Measurements from ENCODE around the gene CXCL10.

CXCL10 gene

GRCh38 chr4:76022677-76023076, 620 bp downstream of the CXCL10 start:
- H2BK15ac ChIP-seq (ENCODE audit: low read length), result no peak overlapping the region
- no peak overlapping the region for H2BK120ac ChIP-seq (ENCODE audit: low read depth, low read length)
- no peak overlapping the region for H3K4ac ChIP-seq (ENCODE audit: low read length)
- no peak overlapping the region for H3K18ac ChIP-seq (ENCODE audit: low read length)
- H2AFZ ChIP-seq (ENCODE audit: low read length), result no peak overlapping the region
- H3K27me3 ChIP-seq (ENCODE audit: control insufficient read depth in 3 of 3, insufficient read depth in 3 of 3, low read depth in 1 of 3, low read length in 3 of 3), result peaks cover 0 to 31% (median 0%) of the 10 kb centered on the region in 3 experiments
- no peak overlapping the region for H2BK5ac ChIP-seq (ENCODE audit: low read length)
- H3K4me2 ChIP-seq (ENCODE audit: insufficient read depth, low read length, poor library complexity, severe bottlenecking), result no peak overlapping the region
- no peaks in the 10 kb centered on the region for H3K79me1 ChIP-seq (ENCODE audit: low read depth, low read length)
- WGBS, 2 donors (ENCODE audit: extremely low coverage in 2 of 2, insufficient read length in 2 of 2, insufficient replicate concordance in 1 of 2), result no CpG with 5 or more reads among the region's 2 CpGs
- H3K23ac ChIP-seq (ENCODE audit: low read depth, low read length, poor library complexity), result no peak overlapping the region
- no peak overlapping the region for H3K9ac ChIP-seq (ENCODE audit: low read depth, low read length, poor library complexity)
- no peak overlapping the region for H3K4me3 ChIP-seq (ENCODE audit: low read length in 2 of 2)
- no peaks in the 10 kb centered on the region for H3K36me3 ChIP-seq (replicated peaks in 1 of 2; ENCODE audit: control insufficient read depth in 2 of 2, insufficient read depth in 2 of 2, low read length in 2 of 2)
- H4K8ac ChIP-seq (ENCODE audit: low read depth, low read length), result no peak overlapping the region
- no peaks in the 10 kb centered on the region for H3K4me1 ChIP-seq (ENCODE audit: control insufficient read depth in 2 of 2, insufficient read depth in 1 of 2, low read depth in 1 of 2, low read length in 2 of 2)
- no peak overlapping the region for H3K27ac ChIP-seq (replicated peaks; ENCODE audit: low read length)
- H2BK12ac ChIP-seq (ENCODE audit: low read length), result no peak overlapping the region
- H3K9me3 ChIP-seq (replicated peaks in 1 of 2; ENCODE audit: control insufficient read depth in 2 of 2, insufficient read depth in 1 of 2, low read depth in 1 of 2, low read length in 2 of 2), result no peaks in the 10 kb centered on the region
- no peak overlapping the region for H4K91ac ChIP-seq (ENCODE audit: low read depth, low read length, poor library complexity)
- no peak overlapping the region for H3K14ac ChIP-seq (ENCODE audit: low read length)
- DNase-seq (ENCODE audit: low spot score), result no peak
- no peak overlapping the region for H2AK5ac ChIP-seq (ENCODE audit: low read depth, low read length)

DNA sequence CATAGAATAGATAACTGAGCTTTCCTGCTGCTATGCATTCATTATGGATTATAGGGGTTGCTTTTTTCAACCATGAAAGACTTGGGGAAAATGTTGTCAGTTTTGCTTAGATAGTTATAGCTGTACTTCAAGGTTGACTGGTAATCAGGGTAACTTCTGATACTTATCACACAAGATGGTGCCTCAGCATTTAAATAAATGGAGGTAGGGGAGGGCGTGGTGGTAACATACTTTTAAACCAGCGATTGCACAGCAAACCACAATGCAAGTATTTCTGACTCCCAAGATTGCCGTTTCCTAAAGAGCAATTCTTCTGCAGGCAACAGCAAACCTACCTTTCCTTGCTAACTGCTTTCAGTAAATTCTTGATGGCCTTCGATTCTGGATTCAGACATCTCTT, 1.3 kb downstream of the CXCL10 start:
- no peak overlapping the region for H2AK5ac ChIP-seq (ENCODE audit: low read depth, low read length)
- H4K91ac ChIP-seq (ENCODE audit: low read depth, low read length, poor library complexity), result no peak overlapping the region
- H3K14ac ChIP-seq (ENCODE audit: low read length), result no peak overlapping the region
- no CpG with 5 or more reads among the region's 4 CpGs for WGBS, 2 donors (ENCODE audit: extremely low coverage in 2 of 2, insufficient read length in 2 of 2, insufficient replicate concordance in 1 of 2)
- no peak overlapping the region for H4K8ac ChIP-seq (ENCODE audit: low read depth, low read length)
- H3K4me1 ChIP-seq (ENCODE audit: control insufficient read depth in 2 of 2, insufficient read depth in 1 of 2, low read depth in 1 of 2, low read length in 2 of 2), result no peaks in the 10 kb centered on the region
- H2BK12ac ChIP-seq (ENCODE audit: low read length), result no peak overlapping the region
- no peaks in the 10 kb centered on the region for H3K36me3 ChIP-seq (replicated peaks in 1 of 2; ENCODE audit: control insufficient read depth in 2 of 2, insufficient read depth in 2 of 2, low read length in 2 of 2)
- peaks cover 0 to 31% (median 0%) of the 10 kb centered on the region in 3 experiments for H3K27me3 ChIP-seq (ENCODE audit: control insufficient read depth in 3 of 3, insufficient read depth in 3 of 3, low read depth in 1 of 3, low read length in 3 of 3)
- H3K9ac ChIP-seq (ENCODE audit: low read depth, low read length, poor library complexity), result no peak overlapping the region
- no peaks in the 10 kb centered on the region for H3K9me3 ChIP-seq (replicated peaks in 1 of 2; ENCODE audit: control insufficient read depth in 2 of 2, insufficient read depth in 1 of 2, low read depth in 1 of 2, low read length in 2 of 2)
- H3K4ac ChIP-seq (ENCODE audit: low read length), result no peak overlapping the region
- no peak overlapping the region for H3K4me3 ChIP-seq (ENCODE audit: low read length in 2 of 2)
- no peak overlapping the region for H2BK15ac ChIP-seq (ENCODE audit: low read length)
- no peaks in the 10 kb centered on the region for H3K79me1 ChIP-seq (ENCODE audit: low read depth, low read length)
- no peak overlapping the region for H3K18ac ChIP-seq (ENCODE audit: low read length)
- H2AFZ ChIP-seq (ENCODE audit: low read length), result no peak overlapping the region
- no peak for DNase-seq (ENCODE audit: low spot score)
- H3K4me2 ChIP-seq (ENCODE audit: insufficient read depth, low read length, poor library complexity, severe bottlenecking), result no peak overlapping the region
- no peak overlapping the region for H2BK120ac ChIP-seq (ENCODE audit: low read depth, low read length)
- no peak overlapping the region for H3K23ac ChIP-seq (ENCODE audit: low read depth, low read length, poor library complexity)
- H2BK5ac ChIP-seq (ENCODE audit: low read length), result no peak overlapping the region
- H3K27ac ChIP-seq (replicated peaks; ENCODE audit: low read length), result no peak overlapping the region

- Histone ChIP-seq H3K4me2 (ENCODE audit: insufficient read depth, low read length, poor library complexity, severe bottlenecking) (no peak overlapping the region), H2BK5ac (ENCODE audit: low read length) (no peak overlapping the region), H3K4ac (ENCODE audit: low read length) (no peak overlapping the region), H3K36me3 (replicated peaks in 1 of 2; ENCODE audit: control insufficient read depth in 2 of 2, insufficient read depth in 2 of 2, low read length in 2 of 2) (no peaks in the 10 kb centered on the region), H2AFZ (ENCODE audit: low read length) (no peak overlapping the region), H3K79me1 (ENCODE audit: low read depth, low read length) (no peaks in the 10 kb centered on the region), H3K27me3 (ENCODE audit: control insufficient read depth in 3 of 3, insufficient read depth in 3 of 3, low read depth in 1 of 3, low read length in 3 of 3) (no peaks in the 10 kb centered on the region), H3K4me1 (ENCODE audit: control insufficient read depth in 2 of 2, insufficient read depth in 1 of 2, low read depth in 1 of 2, low read length in 2 of 2) (no peaks in the 10 kb centered on the region), H2BK12ac (ENCODE audit: low read length) (no peak overlapping the region), H2AK5ac (ENCODE audit: low read depth, low read length) (no peak overlapping the region), H3K14ac (ENCODE audit: low read length) (no peak overlapping the region), H4K91ac (ENCODE audit: low read depth, low read length, poor library complexity) (no peak overlapping the region), H2BK15ac (ENCODE audit: low read length) (no peak overlapping the region), H4K8ac (ENCODE audit: low read depth, low read length) (no peak overlapping the region), H2BK120ac (ENCODE audit: low read depth, low read length) (no peak overlapping the region), H3K18ac (ENCODE audit: low read length) (no peak overlapping the region), H3K23ac (ENCODE audit: low read depth, low read length, poor library complexity) (no peak overlapping the region), H3K4me3 (ENCODE audit: low read length in 2 of 2) (no peak overlapping the region), H3K9me3 (replicated peaks in 1 of 2; ENCODE audit: control insufficient read depth in 2 of 2, insufficient read depth in 1 of 2, low read depth in 1 of 2, low read length in 2 of 2) (no peaks in the 10 kb centered on the region), H3K27ac (replicated peaks; ENCODE audit: low read length) (no peak overlapping the region), H3K9ac (ENCODE audit: low read depth, low read length, poor library complexity) (no peak overlapping the region)
- WGBS, 2 donors (ENCODE audit: extremely low coverage in 2 of 2, insufficient read length in 2 of 2, insufficient replicate concordance in 1 of 2), result no CpG with 5 or more reads among the region's 3 CpGs
- no peak for DNase-seq (ENCODE audit: low spot score)
These were observed 6.1 kb downstream of the CXCL10 start for GRCh38 chr4:76017056-76017686.

DNA sequence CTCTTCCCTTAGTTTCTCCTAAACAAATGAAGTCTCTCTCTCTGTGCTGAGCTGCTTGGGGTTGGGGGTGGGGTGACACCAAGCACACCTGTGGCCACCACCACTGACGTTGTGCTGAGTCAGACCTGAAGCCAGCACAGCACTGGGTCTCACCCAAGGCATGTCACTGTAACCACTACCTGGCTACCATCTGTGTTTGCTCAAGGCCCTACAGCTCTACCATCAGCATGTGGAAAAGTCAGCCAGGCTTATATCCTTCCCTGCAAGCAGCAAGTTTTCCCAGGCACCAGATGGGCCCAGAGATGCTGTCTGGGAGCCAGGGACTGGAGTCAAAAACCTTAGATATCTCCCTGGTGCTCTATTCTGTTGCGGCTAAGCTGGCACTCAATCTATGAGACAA, 6.9 kb downstream of the CXCL10 start:
- no peak overlapping the region for H3K14ac ChIP-seq (ENCODE audit: low read length)
- H2BK5ac ChIP-seq (ENCODE audit: low read length), result no peak overlapping the region
- H3K36me3 ChIP-seq (replicated peaks in 1 of 2; ENCODE audit: control insufficient read depth in 2 of 2, insufficient read depth in 2 of 2, low read length in 2 of 2), result no peaks in the 10 kb centered on the region
- no peaks in the 10 kb centered on the region for H3K9me3 ChIP-seq (replicated peaks in 1 of 2; ENCODE audit: control insufficient read depth in 2 of 2, insufficient read depth in 1 of 2, low read depth in 1 of 2, low read length in 2 of 2)
- H3K27me3 ChIP-seq (ENCODE audit: control insufficient read depth in 3 of 3, insufficient read depth in 3 of 3, low read depth in 1 of 3, low read length in 3 of 3), result no peaks in the 10 kb centered on the region
- no CpG with 5 or more reads among the region's 2 CpGs for WGBS, 2 donors (ENCODE audit: extremely low coverage in 2 of 2, insufficient read length in 2 of 2, insufficient replicate concordance in 1 of 2)
- H2BK12ac ChIP-seq (ENCODE audit: low read length), result no peak overlapping the region
- H3K9ac ChIP-seq (ENCODE audit: low read depth, low read length, poor library complexity), result no peak overlapping the region
- H2BK15ac ChIP-seq (ENCODE audit: low read length), result no peak overlapping the region
- no peak overlapping the region for H3K23ac ChIP-seq (ENCODE audit: low read depth, low read length, poor library complexity)
- H2BK120ac ChIP-seq (ENCODE audit: low read depth, low read length), result no peak overlapping the region
- H3K4me2 ChIP-seq (ENCODE audit: insufficient read depth, low read length, poor library complexity, severe bottlenecking), result no peak overlapping the region
- no peaks in the 10 kb centered on the region for H3K79me1 ChIP-seq (ENCODE audit: low read depth, low read length)
- H3K4me3 ChIP-seq (ENCODE audit: low read length in 2 of 2), result no peak overlapping the region
- H3K4me1 ChIP-seq (ENCODE audit: control insufficient read depth in 2 of 2, insufficient read depth in 1 of 2, low read depth in 1 of 2, low read length in 2 of 2), result peaks cover 4% of the 10 kb centered on the region in 2 donors
- no peak overlapping the region for H3K18ac ChIP-seq (ENCODE audit: low read length)
- H2AFZ ChIP-seq (ENCODE audit: low read length), result no peak overlapping the region
- no peak overlapping the region for H3K4ac ChIP-seq (ENCODE audit: low read length)
- no peak overlapping the region for H4K8ac ChIP-seq (ENCODE audit: low read depth, low read length)
- H4K91ac ChIP-seq (ENCODE audit: low read depth, low read length, poor library complexity), result no peak overlapping the region
- no peak overlapping the region for H2AK5ac ChIP-seq (ENCODE audit: low read depth, low read length)
- no peak overlapping the region for H3K27ac ChIP-seq (replicated peaks; ENCODE audit: low read length)
- no peak for DNase-seq (ENCODE audit: low spot score)
